ENCODE results near the gene EZH2. TPM values are rescaled to one million over a fixed set of nuclear protein-coding genes. Genes with fewer than 3 reads are reported as not detected.

EZH2 gene
- total RNA-seq, 1 donor from 2014 or later = 6.6 TPM

DNA sequence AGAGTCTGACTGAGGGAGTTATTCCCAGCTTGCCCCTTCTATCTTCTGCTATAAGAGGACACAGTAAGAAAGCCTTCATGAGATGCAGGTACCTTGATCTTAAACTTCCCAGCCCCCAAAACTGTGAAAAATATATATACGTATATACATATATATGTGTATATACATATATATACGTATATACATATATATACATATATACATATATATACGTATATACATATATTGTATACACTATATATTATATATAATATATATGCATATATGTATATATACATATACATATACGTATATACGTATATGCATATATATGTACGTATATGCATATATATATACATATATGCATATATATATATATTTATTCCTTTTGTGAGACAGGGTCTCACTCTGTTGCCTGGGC lies 17.7 kb downstream of the EZH2 start:
- H3K4me3 ChIP-seq (ENCODE audit: low read depth, low read length) = no peak overlapping the region
- no peak for FAIRE-seq
- no peaks in the 10 kb centered on the region for H3K36me3 ChIP-seq (ENCODE audit: control insufficient read depth, insufficient read depth, low read length)
- TF ChIP-seq, protein P1, sequence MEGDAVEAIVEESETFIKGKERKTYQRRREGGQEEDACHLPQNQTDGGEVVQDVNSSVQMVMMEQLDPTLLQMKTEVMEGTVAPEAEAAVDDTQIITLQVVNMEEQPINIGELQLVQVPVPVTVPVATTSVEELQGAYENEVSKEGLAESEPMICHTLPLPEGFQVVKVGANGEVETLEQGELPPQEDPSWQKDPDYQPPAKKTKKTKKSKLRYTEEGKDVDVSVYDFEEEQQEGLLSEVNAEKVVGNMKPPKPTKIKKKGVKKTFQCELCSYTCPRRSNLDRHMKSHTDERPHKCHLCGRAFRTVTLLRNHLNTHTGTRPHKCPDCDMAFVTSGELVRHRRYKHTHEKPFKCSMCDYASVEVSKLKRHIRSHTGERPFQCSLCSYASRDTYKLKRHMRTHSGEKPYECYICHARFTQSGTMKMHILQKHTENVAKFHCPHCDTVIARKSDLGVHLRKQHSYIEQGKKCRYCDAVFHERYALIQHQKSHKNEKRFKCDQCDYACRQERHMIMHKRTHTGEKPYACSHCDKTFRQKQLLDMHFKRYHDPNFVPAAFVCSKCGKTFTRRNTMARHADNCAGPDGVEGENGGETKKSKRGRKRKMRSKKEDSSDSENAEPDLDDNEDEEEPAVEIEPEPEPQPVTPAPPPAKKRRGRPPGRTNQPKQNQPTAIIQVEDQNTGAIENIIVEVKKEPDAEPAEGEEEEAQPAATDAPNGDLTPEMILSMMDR (IDR thresholded peaks at IDR 0.05; ENCODE audit: insufficient read depth, low read length, severe bottlenecking) = no peak
- no peak for DNase-seq (ENCODE audit: low read depth)
- H3K27me3 ChIP-seq (ENCODE audit: control insufficient read depth, insufficient read depth, low read length) = no peaks in the 10 kb centered on the region

DNA sequence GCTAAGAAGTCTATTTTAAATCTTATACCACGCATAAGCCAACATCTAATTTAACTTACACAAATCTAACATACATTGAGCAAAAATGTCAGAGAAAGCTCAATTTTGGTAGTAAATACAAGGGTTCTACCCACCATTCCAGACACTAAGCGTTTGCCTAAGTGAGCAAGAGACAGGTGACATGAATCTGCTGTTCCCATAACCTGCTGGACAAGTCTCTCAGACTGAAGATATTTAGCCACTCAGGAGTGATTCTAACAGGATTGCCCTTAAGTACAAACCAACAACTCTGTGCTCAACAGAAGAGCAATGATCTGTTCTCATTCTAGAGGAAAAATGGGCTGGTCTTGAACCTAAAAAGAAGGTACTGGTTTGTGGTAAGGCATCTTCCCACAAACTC lies 18.8 kb downstream of the EZH2 start:
- Histone ChIP-seq H3K36me3 (ENCODE audit: control insufficient read depth, insufficient read depth, low read length) (no peaks in the 10 kb centered on the region), H3K27me3 (ENCODE audit: control insufficient read depth, insufficient read depth, low read length) (no peaks in the 10 kb centered on the region), H3K4me3 (ENCODE audit: low read depth, low read length) (no peak overlapping the region)
- no peak for FAIRE-seq
- DNase-seq (ENCODE audit: low read depth) = no peak
- TF ChIP-seq, protein P1 (IDR thresholded peaks at IDR 0.05; ENCODE audit: insufficient read depth, low read length, severe bottlenecking) = no peak

DNA sequence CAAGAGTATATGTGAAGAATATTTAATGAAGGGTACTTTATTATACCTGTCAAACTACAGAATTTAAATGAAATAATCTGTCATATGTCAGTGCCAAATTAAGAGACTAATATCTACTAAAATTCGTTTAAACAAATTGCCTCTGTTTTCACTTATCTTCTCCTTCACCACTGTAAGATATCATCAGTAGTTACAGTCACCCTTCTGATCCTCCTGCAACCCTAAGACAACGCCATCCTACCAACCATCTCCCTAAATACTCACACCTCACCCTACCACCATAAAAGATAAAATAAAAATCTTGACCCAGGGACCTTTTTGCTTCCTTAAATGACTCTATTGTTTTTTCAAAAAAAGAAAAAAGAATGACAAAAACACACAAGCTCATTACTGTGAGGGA lies 20.8 kb downstream of the EZH2 start:
- FAIRE-seq (no peak), DNase-seq (ENCODE audit: low read depth) (no peak)
- TF ChIP-seq, protein P1 (IDR thresholded peaks at IDR 0.05; ENCODE audit: insufficient read depth, low read length, severe bottlenecking) = no peak
- Histone ChIP-seq H3K4me3 (ENCODE audit: low read depth, low read length) (no peak overlapping the region), H3K27me3 (ENCODE audit: control insufficient read depth, insufficient read depth, low read length) (no peaks in the 10 kb centered on the region), H3K36me3 (ENCODE audit: control insufficient read depth, insufficient read depth, low read length) (no peaks in the 10 kb centered on the region)

DNA sequence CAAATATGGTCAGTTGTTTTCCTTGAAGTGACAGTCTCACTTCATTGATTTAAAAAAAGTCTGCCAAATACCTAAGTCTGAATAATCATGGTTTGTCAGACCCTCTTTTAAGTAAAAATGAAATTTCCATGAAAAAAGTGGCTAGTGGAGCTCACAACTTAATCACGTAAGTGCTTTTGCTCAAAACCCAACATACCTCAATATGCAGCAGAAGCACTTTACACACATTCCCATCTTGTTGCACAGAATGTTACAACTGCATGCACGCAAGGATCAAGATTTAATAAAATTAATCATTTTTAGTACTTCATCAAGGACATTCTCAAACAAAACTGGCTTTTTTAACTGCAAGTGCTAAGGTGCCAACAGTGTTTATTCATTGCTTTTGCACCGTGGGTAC lies 21.6 kb downstream of the EZH2 start:
- Histone ChIP-seq H3K36me3 (ENCODE audit: control insufficient read depth, insufficient read depth, low read length) (no peaks in the 10 kb centered on the region), H3K27me3 (ENCODE audit: control insufficient read depth, insufficient read depth, low read length) (no peaks in the 10 kb centered on the region), H3K4me3 (ENCODE audit: low read depth, low read length) (no peak overlapping the region)
- DNase-seq (ENCODE audit: low read depth) (no peak), FAIRE-seq (no peak)
- TF ChIP-seq, protein P1 (IDR thresholded peaks at IDR 0.05; ENCODE audit: insufficient read depth, low read length, severe bottlenecking) = no peak

DNA sequence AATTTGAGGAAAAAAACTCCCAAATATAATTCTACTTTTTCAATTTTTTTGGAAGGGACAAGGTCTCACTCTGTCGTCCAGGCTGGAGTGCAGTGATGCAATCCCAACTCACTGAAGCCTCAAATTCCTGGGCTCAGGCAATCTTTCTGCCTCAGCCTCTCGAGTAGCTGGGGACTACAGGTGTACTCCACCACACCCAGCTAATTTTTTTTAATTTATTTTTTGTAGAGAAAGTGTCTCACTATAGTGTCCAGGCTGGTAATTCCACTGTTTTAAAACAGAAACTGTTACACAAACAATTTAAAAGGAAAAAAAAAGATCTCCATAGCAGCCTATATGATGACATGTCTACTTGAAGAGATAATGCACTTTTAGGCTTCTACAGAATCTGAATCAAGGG lies 25.6 kb downstream of the EZH2 start:
- FAIRE-seq = no peak
- Histone ChIP-seq H3K4me3 (ENCODE audit: low read depth, low read length) (no peak overlapping the region), H3K36me3 (ENCODE audit: control insufficient read depth, insufficient read depth, low read length) (no peaks in the 10 kb centered on the region), H3K27me3 (ENCODE audit: control insufficient read depth, insufficient read depth, low read length) (no peaks in the 10 kb centered on the region)
- TF ChIP-seq, protein P1 (IDR thresholded peaks at IDR 0.05; ENCODE audit: insufficient read depth, low read length, severe bottlenecking) = no peak
- DNase-seq (ENCODE audit: low read depth) = no peak

DNA sequence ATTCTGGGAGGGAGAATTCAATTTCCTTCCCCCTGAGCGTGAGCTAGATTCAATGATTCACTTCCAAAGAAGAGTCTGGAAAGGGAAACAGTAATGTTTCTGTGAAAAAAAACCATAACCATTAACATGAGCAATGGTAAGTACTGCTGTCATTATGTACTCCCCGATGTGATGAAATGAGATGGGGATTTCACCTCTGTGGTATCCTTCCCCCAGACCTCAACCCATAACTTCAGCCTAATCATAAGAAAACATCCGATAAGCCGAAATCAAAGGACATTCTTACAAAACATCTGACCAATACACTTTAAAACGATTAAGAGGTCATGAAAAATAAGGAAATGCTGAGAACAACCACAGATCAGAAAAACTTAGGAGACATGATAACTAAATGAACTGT lies 27.2 kb downstream of the EZH2 start:
- DNase-seq (ENCODE audit: low read depth) = no peak
- H3K36me3 ChIP-seq (ENCODE audit: control insufficient read depth, insufficient read depth, low read length) = no peaks in the 10 kb centered on the region
- no peak overlapping the region for H3K4me3 ChIP-seq (ENCODE audit: low read depth, low read length)
- TF ChIP-seq, protein P1 (IDR thresholded peaks at IDR 0.05; ENCODE audit: insufficient read depth, low read length, severe bottlenecking) = no peak
- no peak for FAIRE-seq
- H3K27me3 ChIP-seq (ENCODE audit: control insufficient read depth, insufficient read depth, low read length) = no peaks in the 10 kb centered on the region
